NCI-H128 (cell line): ENCODE data around the gene HOXB13.

Experiments
- DNase-seq: peaks from one replicate; lab custom pipeline; 2025; ENCODE audit not compliant: unreplicated experiment; lab: John Stamatoyannopoulos, UW

The HOXB13 gene

GRCh38 chr17:48711128-48711527 lies 17.4 kb downstream of the HOXB13 start:
- no peak for DNase-seq

- no peak for DNase-seq
These were observed 23.9 kb downstream of the HOXB13 start for GRCh38 chr17:48704361-48705248.

- no peak for DNase-seq
These were observed 26.6 kb downstream of the HOXB13 start for GRCh38 chr17:48701864-48702532.

- no peak for DNase-seq
These were observed 35.4 kb downstream of the HOXB13 start for GRCh38 chr17:48693178-48693577.

- no peak for DNase-seq
These were observed 36.5 kb downstream of the HOXB13 start for GRCh38 chr17:48692049-48692448.

GRCh38 chr17:48690655-48691054 lies 37.9 kb downstream of the HOXB13 start:
- DNase-seq, result no peak

- DNase-seq, result no peak
These were observed 46.9 kb downstream of the HOXB13 start for GRCh38 chr17:48681609-48682008.

- no peak for DNase-seq
These were observed 49.0 kb downstream of the HOXB13 start for GRCh38 chr17:48679385-48680096.

GRCh38 chr17:48678141-48678971 lies 50.2 kb downstream of the HOXB13 start:
- peak; percentile 6 for DNase-seq

- DNase-seq, result no peak
These were observed 51.5 kb downstream of the HOXB13 start for GRCh38 chr17:48676963-48677558.
